Stimulated activated CD8-positive, alpha-beta memory T cell treated with anti-CD3 and anti-CD28 coated beads, Interleukin-15, amount 100 ng/mL, for 24 hours (primary cell): ENCODE results near the gene NARS2.
"Not testable (repeated sequence)": the region's sequence is repeated elsewhere in the genome, so short reads cannot be mapped to it uniquely, and the experiment has no call there.

Experiments used
- DNase-seq: peaks from one replicate; pipeline ENCODE4 v3.0.0-alpha.2; 2020; ENCODE audit warnings: low read depth

Gene NARS2

GRCh38 chr11:78542007-78542406 is 32.7 kb downstream of the NARS2 start:
- no peak for DNase-seq

- no peak for DNase-seq
These were observed 33.1 kb downstream of the NARS2 start for GRCh38 chr11:78541537-78541936.

- DNase-seq: no peak
These were observed 34.4 kb downstream of the NARS2 start for GRCh38 chr11:78540256-78540655.

- no peak for DNase-seq
These were observed 35.2 kb downstream of the NARS2 start for GRCh38 chr11:78539506-78539905.

- no peak for DNase-seq
These were observed 37.7 kb downstream of the NARS2 start for GRCh38 chr11:78536933-78537332.

GRCh38 chr11:78535920-78536319 is 38.7 kb downstream of the NARS2 start:
- DNase-seq: no peak

- no peak for DNase-seq
These were observed 39.6 kb downstream of the NARS2 start for GRCh38 chr11:78535027-78535426.

GRCh38 chr11:78533399-78533798 is 41.3 kb downstream of the NARS2 start:
- DNase-seq: no peak

- no peak for DNase-seq
These were observed 41.7 kb downstream of the NARS2 start for GRCh38 chr11:78532991-78533390.

GRCh38 chr11:78526497-78527146 is 48.0 kb downstream of the NARS2 start:
- DNase-seq: no peak

- DNase-seq: no peak
These were observed 48.9 kb downstream of the NARS2 start for GRCh38 chr11:78525720-78526119.

- DNase-seq: no peak
These were observed 54.4 kb downstream of the NARS2 start for GRCh38 chr11:78520230-78520629.

GRCh38 chr11:78516281-78516680 is 58.4 kb downstream of the NARS2 start:
- no peak for DNase-seq

- DNase-seq: no peak
These were observed 59.7 kb downstream of the NARS2 start for GRCh38 chr11:78514922-78515502.

- DNase-seq: not testable (repeated sequence)
These were observed 61.6 kb downstream of the NARS2 start for GRCh38 chr11:78513085-78513484.

- DNase-seq: no peak
These were observed 64.1 kb downstream of the NARS2 start for GRCh38 chr11:78510597-78510996.

GRCh38 chr11:78510025-78510596 is 64.6 kb downstream of the NARS2 start:
- no peak for DNase-seq

GRCh38 chr11:78504708-78505107 is 70.0 kb downstream of the NARS2 start:
- DNase-seq: no peak

GRCh38 chr11:78504181-78504580 is 70.5 kb downstream of the NARS2 start:
- DNase-seq: no peak

- no peak for DNase-seq
These were observed 74.7 kb downstream of the NARS2 start for GRCh38 chr11:78499971-78500370.

- DNase-seq: no peak
These were observed 77.4 kb downstream of the NARS2 start for GRCh38 chr11:78497293-78497692.

- DNase-seq: no peak
These were observed 81.2 kb downstream of the NARS2 start for GRCh38 chr11:78493413-78493975.

GRCh38 chr11:78492973-78493372 is 81.7 kb downstream of the NARS2 start:
- no peak for DNase-seq
